ENCODE results near the gene STUM.
"Not testable (repeated sequence)": the region's sequence is repeated elsewhere in the genome, so short reads cannot be mapped to it uniquely, and the experiment has no call there.

The STUM gene

GRCh38 chr1:226617109-226617508, 68.5 kb downstream of the STUM start:
- no peak for TF ChIP-seq CTCF (IDR thresholded peaks at IDR 0.05)
- no peak overlapping the region for H3K27ac ChIP-seq
- no peak overlapping the region for H3K4me3 ChIP-seq
- DNase-seq (ENCODE audit: low spot score) = peak; percentile 46

GRCh38 chr1:226617719-226618118, 69.2 kb downstream of the STUM start:
- H3K4me3 ChIP-seq; DNase-seq (ENCODE audit: low spot score); H3K27ac ChIP-seq: not testable (repeated sequence)

GRCh38 chr1:226618380-226618779, 69.8 kb downstream of the STUM start:
- no peak for TF ChIP-seq CTCF (IDR thresholded peaks at IDR 0.05)
- DNase-seq (ENCODE audit: low spot score) = peak; percentile 54
- H3K4me3 ChIP-seq = no peak overlapping the region
- no peak overlapping the region for H3K27ac ChIP-seq

GRCh38 chr1:226619031-226619430, 70.5 kb downstream of the STUM start:
- peak; percentile 49 for DNase-seq (ENCODE audit: low spot score)
- H3K4me3 ChIP-seq = no peak overlapping the region
- TF ChIP-seq CTCF (IDR thresholded peaks at IDR 0.05) = no peak
- H3K27ac ChIP-seq = no peak overlapping the region

- TF ChIP-seq CTCF (IDR thresholded peaks at IDR 0.05) = no peak
- DNase-seq (ENCODE audit: low spot score) = no peak
- Histone ChIP-seq H3K27ac (no peak overlapping the region), H3K4me3 (no peak overlapping the region)
These were observed 73.4 kb downstream of the STUM start for GRCh38 chr1:226622012-226622411.

- H3K27ac ChIP-seq = no peak overlapping the region
- no peak for TF ChIP-seq CTCF (IDR thresholded peaks at IDR 0.05)
- DNase-seq (ENCODE audit: low spot score) = peak; percentile 69
- no peak overlapping the region for H3K4me3 ChIP-seq
These were observed 76.0 kb downstream of the STUM start for GRCh38 chr1:226624526-226624925.

GRCh38 chr1:226625326-226625725, 76.8 kb downstream of the STUM start:
- DNase-seq (ENCODE audit: low spot score) = peak; percentile 71
- no peak for TF ChIP-seq CTCF (IDR thresholded peaks at IDR 0.05)

More at GRCh38 chr1:226625326-226625725, 76.8 kb downstream of the STUM start:
- Histone ChIP-seq H3K27ac (no peak overlapping the region), H3K4me3 (no peak overlapping the region)

All from coronary artery (tissue), 2 donors.